Stimulated activated CD4-positive, alpha-beta T cell treated with anti-CD3 and anti-CD28 coated beads, Interleukin-2, amount 100 ng/mL, for 48 hours (primary cell): Measurements from ENCODE around the gene CAMKK1.
A peak's percentile ranks its signal among the peaks of the same experiment; 100 is the strongest.

Experiments
- DNase-seq, 2 donors: peaks; one replicate each; pipeline ENCODE4 v3.0.0-alpha.2; 2020

Gene CAMKK1

GRCh38 chr17:3893003-3893719, at the start of gene CAMKK1:
Gene CAMKK1, minus strand, starts transcription at chr17:3893053. Its CDS starts 7,366 bp downstream, at chr17:3885687.
- DNase-seq = peak; percentile 83 to 87

GRCh38 chr17:3940965-3941698, 48.3 kb upstream of the CAMKK1 start:
- no peak for DNase-seq

DNA sequence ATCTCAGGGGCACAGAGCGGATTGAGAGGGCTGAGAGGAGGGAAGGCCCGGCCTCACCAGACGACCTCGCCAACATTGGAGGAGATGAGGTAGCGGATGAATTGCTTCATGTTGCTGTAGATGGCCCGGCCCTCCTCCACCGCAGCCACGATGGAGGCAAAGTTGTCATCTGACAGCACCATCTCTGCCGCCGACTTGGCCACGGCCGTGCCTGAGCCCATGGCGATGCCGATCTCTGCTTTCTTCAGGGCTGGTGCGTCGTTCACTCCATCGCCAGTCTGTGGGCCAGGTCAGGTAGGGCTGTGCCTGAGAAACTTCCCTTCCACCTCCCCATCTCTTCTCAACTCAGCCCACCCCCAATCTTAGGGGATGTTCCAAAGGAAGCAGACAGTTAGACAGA, 44.5 kb upstream of the CAMKK1 start:
- DNase-seq = no peak

- no peak for DNase-seq
These were observed 43.0 kb upstream of the CAMKK1 start for GRCh38 chr17:3935825-3936355.

DNA sequence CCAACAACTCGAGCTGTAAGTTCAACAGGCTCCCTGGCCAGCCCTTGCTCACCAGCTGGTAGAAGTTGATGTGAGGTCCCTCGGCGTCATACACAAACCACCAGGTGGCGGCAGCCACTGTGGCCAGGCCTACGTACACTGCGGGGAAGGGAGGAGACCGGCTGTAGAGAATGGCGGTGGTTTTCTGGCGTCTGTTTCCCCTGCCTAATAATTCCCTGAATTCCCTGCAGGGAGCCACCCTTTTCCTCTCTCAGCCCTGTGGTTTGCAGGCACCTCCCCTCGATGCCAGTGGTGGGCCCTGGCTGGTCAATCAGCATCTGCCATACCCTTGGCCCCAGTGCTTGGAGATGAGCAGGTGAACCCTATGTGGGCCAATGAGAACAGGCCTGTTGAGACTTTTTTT, 42.3 kb upstream of the CAMKK1 start:
- no peak for DNase-seq

DNA sequence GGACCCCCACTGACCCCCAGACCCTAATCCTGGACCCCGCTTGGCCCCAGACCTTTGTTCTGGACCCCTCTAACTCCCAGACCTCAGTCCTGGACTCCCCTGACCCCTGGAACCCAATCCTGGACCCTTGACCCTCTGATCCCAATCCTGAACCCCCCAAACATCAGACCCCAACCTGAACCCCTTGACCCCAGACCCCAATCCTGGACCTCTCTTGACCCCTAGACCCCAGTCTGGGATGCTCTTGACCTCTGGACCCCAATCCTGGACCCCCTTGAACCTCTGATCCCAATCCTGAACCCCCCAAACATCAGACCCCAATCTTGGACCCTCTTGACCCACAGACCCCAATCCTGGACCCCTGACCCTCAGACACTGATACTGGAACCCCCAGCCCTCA, 36.9 kb upstream of the CAMKK1 start:
- DNase-seq = no peak

DNA sequence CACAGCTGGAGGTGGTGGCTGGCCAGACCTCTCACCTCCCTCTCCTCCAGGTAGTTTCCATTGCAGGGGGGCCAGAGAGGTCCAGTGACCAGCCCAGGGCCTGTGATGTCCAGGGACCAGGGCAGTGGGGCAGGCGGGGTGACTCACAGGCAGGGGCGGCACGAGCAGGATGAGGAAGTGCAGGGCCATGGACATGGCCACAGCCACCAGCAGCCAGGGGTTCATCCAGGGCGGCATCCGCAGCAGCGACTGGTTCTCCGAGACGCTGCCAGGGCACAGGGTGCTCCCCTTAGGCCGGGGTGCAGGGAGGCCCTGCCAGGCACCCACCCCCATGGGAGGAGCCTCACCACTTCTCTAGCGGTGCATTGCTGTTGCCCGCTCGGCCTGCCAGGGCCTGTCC, 36.3 kb upstream of the CAMKK1 start:
- DNase-seq = no peak

DNA sequence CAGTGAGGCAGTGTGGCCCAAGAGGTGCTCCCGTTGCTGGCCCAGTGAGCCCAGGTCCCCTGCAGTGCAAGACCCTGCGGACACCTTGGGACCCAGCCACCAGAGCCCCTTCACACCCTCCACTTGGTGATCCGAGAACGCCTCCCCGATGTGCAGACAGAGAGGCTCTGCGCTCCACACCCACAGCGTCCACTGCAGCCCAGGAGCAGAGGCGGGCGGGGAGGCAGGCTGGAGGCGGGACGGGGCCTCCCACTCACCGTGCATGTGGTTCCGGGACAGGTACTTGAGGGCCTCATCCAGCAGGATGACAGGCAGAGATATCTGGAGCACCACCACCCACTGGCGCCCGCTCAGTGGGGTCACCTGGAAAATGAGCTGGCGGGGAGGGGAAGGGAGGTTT, 35.6 kb upstream of the CAMKK1 start:
- no peak for DNase-seq

GRCh38 chr17:3927628-3928340, 34.9 kb upstream of the CAMKK1 start:
- DNase-seq = no peak

GRCh38 chr17:3926860-3927627, 34.2 kb upstream of the CAMKK1 start:
- no peak for DNase-seq

DNA sequence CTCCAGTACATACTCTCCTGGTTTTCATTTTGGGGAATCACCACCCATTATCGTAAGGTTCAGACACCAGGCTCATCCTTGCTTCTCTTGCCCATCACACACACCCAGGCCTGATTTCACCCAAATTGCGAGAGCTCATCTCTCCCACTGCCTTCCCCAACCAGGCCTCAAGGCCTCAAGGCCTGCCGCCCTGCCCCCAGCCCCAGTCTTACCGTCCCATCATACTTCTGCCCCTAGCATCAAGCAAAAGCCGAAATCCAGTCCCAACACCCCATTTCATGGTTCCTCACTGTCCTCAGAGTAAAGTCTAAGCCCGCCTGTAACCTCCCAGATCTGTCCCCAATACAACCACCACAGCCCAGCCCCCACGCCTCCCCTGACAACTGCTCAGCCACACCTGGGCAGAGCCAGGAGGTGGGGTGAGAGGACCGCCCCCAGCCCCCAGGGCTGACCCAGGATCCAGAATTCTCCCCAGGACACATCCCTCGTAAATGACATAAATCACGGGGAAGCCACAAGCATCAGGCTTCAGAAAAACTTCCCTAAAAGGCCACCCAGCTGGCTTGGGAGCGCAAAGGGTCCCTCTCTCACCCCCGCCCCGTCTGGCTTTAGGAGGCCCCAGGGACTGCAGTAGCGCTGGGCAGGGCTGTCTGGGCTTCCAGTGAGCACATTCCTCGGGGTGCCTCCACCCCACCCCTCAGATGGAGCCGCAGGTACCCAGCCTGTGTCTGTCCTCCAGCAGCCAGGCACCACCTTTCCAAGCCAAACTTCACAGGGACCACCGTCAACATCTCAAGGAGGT, 33.0 kb upstream of the CAMKK1 start:
- DNase-seq = no peak

DNA sequence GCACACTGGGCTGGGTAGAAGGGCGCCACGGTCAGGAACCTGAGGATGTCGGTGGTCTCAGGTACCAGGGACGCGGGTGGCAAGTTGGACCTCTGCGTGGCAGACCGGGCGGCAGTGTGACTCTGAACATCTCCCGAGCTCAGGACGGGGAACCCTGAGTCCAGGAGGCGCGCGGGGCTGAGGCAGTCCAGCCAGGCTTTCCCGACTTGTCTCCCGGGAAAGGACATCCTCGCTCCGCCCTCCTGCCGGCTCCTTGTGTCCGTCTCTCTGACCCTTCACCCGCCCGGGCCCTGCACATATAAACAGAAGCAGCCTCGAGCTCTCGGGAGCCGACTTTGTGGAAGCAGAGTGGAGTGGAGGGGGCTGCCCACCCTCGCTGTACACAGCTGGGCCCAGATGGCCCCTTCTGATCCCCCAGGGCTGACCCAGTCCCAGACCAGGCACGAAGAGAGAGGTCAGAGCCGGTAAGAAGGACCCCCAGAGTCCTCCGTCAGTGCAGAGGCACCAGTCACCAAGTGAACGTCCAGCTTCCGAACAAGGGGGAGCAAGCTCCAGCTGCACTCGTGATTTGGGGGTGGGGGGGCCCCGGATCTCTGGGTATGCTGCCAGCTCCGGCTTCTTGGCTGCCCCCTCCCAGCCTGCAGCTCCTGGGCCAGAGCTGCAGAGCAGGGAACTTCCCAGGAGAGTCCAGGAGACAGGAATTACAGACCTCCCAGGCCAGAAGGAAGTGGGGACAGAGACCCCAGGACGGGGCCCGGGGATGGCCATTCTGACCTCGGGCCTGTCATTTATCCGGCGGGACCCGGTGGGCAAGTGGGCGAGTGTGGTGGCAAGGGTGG, 31.9 kb upstream of the CAMKK1 start:
- no peak for DNase-seq

DNA sequence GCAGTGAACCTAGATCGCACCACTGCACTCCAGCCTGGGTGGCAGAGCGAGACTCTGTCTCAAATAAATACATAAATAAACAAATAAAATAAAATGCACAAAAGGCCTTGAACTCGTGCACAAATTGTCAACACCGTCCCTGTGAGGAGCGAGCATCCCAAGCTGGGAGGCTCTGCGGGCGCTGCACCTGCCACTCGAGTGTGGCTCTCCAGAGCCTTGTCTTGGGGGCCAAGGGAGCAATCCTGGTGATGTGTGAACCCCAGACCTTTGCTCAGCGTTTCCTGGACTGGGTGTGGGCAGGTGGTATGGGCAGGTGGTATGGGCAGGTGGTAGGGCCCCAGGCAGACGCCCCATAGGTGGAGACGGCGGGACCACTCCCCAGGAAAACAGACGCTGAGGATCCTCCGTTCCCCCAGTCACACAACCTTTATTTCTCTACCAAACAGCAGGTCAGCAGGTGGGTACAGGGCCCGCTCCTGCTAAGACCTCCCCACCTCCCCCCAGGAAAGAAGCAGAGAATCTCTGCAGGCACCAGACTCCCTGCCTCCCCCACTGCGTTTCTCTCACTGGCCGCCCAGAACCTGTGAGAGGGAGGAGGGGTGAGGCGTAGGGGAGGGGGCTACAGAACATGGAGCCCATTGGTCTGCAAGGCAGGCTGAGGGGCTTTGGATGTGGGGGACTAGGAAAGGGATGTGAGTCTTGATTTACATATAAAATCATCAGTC, 30.8 kb upstream of the CAMKK1 start:
- no peak for DNase-seq

DNA sequence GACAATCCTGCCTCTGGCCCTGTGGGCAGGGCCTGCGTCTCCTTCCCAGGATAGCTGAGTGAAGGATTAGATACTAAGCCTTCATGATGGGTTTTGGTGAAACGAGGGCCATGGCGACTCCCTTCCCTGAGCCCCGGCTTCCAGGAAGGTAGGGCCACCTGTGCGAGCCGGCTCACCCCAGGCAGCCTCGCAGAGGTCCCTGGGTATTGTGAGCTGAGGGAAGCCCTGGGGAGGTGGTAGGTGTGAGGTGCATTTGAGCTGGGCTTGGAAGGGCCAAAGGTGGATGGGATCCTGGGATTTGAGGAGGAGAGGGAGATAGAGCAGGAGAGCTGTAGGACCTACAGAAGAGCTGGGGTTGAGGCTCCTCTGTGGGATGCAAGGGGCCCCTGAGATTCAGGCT, 29.9 kb upstream of the CAMKK1 start:
- DNase-seq = no peak

DNA sequence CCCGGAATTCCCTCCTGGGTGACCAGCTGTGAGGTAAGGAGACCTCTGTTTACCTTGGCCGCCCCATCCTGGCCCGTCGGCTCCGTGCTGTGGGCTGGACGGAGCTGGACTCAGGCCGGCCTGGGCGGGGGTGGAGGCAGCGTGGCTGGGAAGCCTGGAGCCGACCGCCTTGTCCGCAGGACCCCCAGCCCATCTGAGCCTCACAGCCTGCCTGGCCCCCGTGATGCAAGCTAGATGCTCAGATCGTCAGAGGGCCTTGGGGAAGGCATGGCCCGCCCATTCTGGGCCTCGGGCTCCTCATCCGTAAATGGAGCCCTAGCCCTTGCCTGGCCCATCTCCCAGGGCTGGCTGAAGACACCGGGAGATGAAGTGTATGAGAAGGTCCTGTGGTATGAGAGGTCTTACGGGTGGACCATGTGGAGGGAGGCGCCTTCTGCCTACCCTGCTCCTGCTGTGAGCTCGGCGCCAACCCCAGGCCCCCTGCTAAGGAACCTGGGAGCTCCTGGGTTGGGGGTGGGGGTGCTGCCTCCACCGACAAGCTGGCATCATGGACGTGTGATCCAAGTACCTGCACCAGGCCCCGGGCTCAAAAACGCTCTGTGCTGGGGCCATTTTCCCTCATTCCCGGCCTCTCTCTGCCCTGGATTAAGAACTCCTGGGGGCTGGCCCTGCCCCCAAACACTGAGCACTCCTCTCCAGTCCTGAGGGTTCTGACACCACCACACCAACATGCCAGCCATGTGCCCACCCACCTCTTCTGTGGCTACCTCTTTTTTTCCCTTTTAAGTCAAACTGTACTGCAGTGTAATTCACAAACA, 28.9 kb upstream of the CAMKK1 start:
- no peak for DNase-seq

DNA sequence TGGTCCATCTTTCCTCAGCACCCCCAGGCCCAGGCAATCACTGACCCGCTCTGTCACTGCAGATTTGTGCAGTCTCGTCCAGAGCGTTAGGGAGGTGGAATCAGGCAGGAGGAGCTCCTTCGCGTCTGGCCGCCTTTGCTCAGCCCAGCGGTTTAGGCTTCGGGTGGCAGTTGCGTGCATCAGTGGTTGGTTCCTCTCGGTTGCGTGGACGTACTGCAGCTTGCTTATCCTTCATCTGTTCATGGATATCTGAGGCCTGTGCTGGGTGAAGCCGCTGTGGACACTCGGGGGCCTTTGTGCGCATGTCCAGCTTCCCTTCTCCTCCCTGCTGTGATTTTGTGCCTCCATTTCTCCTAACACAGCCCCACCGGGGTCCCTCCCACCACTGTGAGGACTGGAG, 28.2 kb upstream of the CAMKK1 start:
- no peak for DNase-seq

DNA sequence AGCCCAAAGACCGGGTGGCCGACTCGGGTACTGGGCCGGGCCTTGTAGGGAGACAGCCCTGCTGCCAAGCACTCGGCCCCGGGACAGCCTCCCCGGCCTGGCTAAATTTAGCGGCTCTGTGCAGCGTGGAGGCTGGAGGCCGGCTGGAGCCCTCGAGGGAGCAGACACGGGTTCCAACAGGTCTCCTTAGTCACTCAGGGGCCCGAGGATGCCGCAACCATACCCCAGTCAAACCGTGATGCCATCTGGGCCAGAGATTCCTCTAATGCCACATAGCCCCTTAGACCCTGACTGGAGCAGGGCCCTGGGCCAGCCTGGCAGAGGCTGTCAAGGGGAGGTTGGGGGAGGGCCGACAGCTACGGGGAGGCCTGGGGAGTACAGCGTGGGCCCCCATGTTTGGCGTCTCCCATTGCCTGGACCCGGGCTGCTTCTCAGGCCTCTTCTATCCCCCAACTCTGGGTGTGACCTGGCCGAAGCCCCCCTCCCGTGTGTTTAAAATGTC, 26.3 kb upstream of the CAMKK1 start:
- no peak for DNase-seq

DNA sequence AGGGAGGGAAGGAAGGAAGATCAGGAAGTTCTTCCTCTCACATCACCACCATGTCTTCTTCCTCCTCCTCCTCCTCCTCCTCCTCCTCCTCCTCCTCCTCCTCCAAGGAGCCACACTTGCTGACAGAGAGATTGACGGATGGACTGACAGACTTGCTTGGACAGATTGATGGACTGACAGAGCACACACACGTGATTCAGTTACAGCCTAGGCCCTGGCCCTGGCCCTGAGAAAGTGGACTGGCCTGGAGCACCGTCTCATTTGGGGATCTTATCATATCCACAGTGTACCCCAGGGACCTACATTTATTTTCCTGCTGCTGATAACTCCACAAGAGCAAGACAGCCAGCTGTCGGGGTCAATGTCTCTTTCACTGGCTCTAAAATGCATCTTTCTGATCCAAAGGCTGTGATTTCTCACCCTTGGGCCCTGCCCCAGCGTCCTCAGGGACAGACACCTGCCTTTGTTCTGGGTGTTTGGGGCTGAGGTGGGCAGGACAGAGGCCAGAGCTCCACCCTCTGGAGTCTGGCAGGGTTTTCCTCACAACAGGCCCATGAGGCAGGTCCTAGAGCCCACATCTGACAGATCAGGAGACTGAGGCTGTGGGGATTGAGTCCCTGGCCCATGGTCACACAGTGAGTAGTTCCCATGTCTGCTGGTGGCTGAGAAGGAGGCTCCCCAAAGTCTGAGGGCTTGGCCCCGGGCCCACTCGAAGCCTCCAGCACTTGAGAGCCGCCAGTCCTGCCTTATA, 25.7 kb upstream of the CAMKK1 start:
- no peak for DNase-seq
